DND-41 (cell line): ENCODE results near the gene RIPOR2.

Experiments
- ATAC-seq: fragments of 200-7000 bp; cut with Tn5 transposase; 3 replicates; pipeline ENCODE4 v1.9.1; 2021; ENCODE audit warnings: low read depth; ENCODE audit not compliant: insufficient read depth
- DNase-seq: peaks from one replicate; pipeline ENCODE4 v3.0.0-alpha.2; 2020
- H2AFZ ChIP-seq: 2 replicates; pipeline ENCODE4 v1.6.0; 2012; ENCODE audit warnings: low read depth, low read length
- H3K27ac ChIP-seq: 2 replicates; pipeline ENCODE4 v1.5.1; 2012; ENCODE audit warnings: low read length, inconsistent platforms
- H3K27me3 ChIP-seq: fragments of 200-600 bp; sonication (generic); 2 replicates; pipeline ENCODE4 v1.6.0; 2012; ENCODE audit warnings: low read length, mild to moderate bottlenecking, inconsistent platforms; ENCODE audit not compliant: insufficient read depth, poor library complexity
- H3K36me3 ChIP-seq: 2 replicates; pipeline ENCODE4 v1.5.1; 2012; ENCODE audit warnings: low read length, inconsistent platforms; ENCODE audit not compliant: insufficient read depth
- H3K4me1 ChIP-seq: 2 replicates; pipeline ENCODE4 v1.5.1; 2012; ENCODE audit warnings: mild to moderate bottlenecking, low read length; ENCODE audit not compliant: insufficient read depth
- H3K4me2 ChIP-seq: 2 replicates; pipeline ENCODE4 v1.6.0; 2012; ENCODE audit warnings: mild to moderate bottlenecking, moderate library complexity, low read length, inconsistent platforms; ENCODE audit not compliant: insufficient read depth
- H3K4me3 ChIP-seq, 2 experiments: fragments of 200-600 bp in 1 of 2; shearing (Covaris generic) in 1 of 2; 2 replicates each; pipeline ENCODE4 v1.5.1; 2012 to 2016; ENCODE audit warnings: inconsistent platforms in 2 of 2, low read length in 2 of 2, mild to moderate bottlenecking in 2 of 2, low read depth in 1 of 2, moderate library complexity in 1 of 2
- H3K79me2 ChIP-seq: 2 replicates; pipeline ENCODE4 v1.6.0; 2012; ENCODE audit warnings: low read length, inconsistent platforms; ENCODE audit not compliant: insufficient read depth
- H3K9ac ChIP-seq: 2 replicates; pipeline ENCODE4 v1.6.0; 2012; ENCODE audit warnings: low read depth, mild to moderate bottlenecking, inconsistent platforms, low read length, moderate library complexity
- H3K9me3 ChIP-seq: 2 replicates; pipeline ENCODE4 v1.5.1; 2012; ENCODE audit warnings: low read length, moderate library complexity, mild to moderate bottlenecking, inconsistent platforms; ENCODE audit not compliant: insufficient read depth, severe bottlenecking
- H4K20me1 ChIP-seq: 2 replicates; pipeline ENCODE4 v1.6.0; 2012; ENCODE audit warnings: low read length; ENCODE audit not compliant: insufficient read depth
- CTCF ChIP-seq: IDR thresholded peaks from 2 replicates; pipeline ENCODE4 v1.5.1; 2012; ENCODE audit warnings: borderline replicate concordance, low read length, moderate library complexity, mild to moderate bottlenecking; ENCODE audit not compliant: poor library complexity, severe bottlenecking; ENCODE audit errors: extremely low read depth
- EZH2 ChIP-seq: IDR thresholded peaks from 3 replicates; pipeline ENCODE4 v1.6.1; 2012; ENCODE audit warnings: borderline replicate concordance, low read depth, mild to moderate bottlenecking, moderate library complexity, low read length, inconsistent platforms; ENCODE audit not compliant: severe bottlenecking

Gene RIPOR2

GRCh38 chr6:24940311-24940917 is 4.7 kb upstream of the RIPOR2 start:
- TF ChIP-seq EZH2 (no peak), CTCF (no peak)
- peaks cover 17% of the 10 kb centered on the region for H3K4me1 ChIP-seq
- H3K36me3 ChIP-seq = peaks cover 14% of the 10 kb centered on the region; the same call in 1 of the 2 replicates
- no peaks in the 10 kb centered on the region for H4K20me1 ChIP-seq
- no peak overlapping the region for H3K9ac ChIP-seq
- no peaks in the 10 kb centered on the region for H3K27me3 ChIP-seq
- no peak overlapping the region for H3K27ac ChIP-seq
- H3K9me3 ChIP-seq = peaks cover 19% of the 10 kb centered on the region
- no peak for DNase-seq
- ATAC-seq = no peak
- H3K4me2 ChIP-seq = no peak overlapping the region
- no peak overlapping the region for H2AFZ ChIP-seq
- peaks cover 12% of the 10 kb centered on the region; the same call in 1 of the 2 replicates for H3K79me2 ChIP-seq
- H3K4me3 ChIP-seq = no peak overlapping the region

- TF ChIP-seq EZH2 (no peak), CTCF (no peak)
- Histone ChIP-seq H3K9me3 (no peaks in the 10 kb centered on the region), H4K20me1 (no peaks in the 10 kb centered on the region), H3K36me3 (no peaks in the 10 kb centered on the region), H3K4me2 (peak overlapping the region; percentile 49), H3K27me3 (no peaks in the 10 kb centered on the region), H2AFZ (no peak overlapping the region), H3K27ac (peak overlapping the region; percentile 34), H3K4me3 (no peak overlapping the region), H3K79me2 (peaks cover 30% of the 10 kb centered on the region), H3K9ac (no peak overlapping the region; the same call in 1 of the 2 replicates), H3K4me1 (peaks cover 53% of the 10 kb centered on the region)
- DNase-seq (no peak), ATAC-seq (no peak)
Measured at GRCh38 chr6:24936641-24937317, 1.0 kb upstream of the RIPOR2 start.

GRCh38 chr6:24933868-24934401 is 1.8 kb downstream of the RIPOR2 start:
- H3K4me2 ChIP-seq = no peak overlapping the region
- ATAC-seq (no peak), DNase-seq (no peak)
- H3K9ac ChIP-seq = no peak overlapping the region
- H3K79me2 ChIP-seq = peaks cover 47% of the 10 kb centered on the region
- no peaks in the 10 kb centered on the region for H3K27me3 ChIP-seq
- TF ChIP-seq EZH2 (no peak), CTCF (peak; percentile 75)
- peaks cover 81% of the 10 kb centered on the region for H3K4me1 ChIP-seq
- no peaks in the 10 kb centered on the region for H4K20me1 ChIP-seq
- H3K36me3 ChIP-seq = no peaks in the 10 kb centered on the region
- H2AFZ ChIP-seq = no peak overlapping the region
- H3K9me3 ChIP-seq = no peaks in the 10 kb centered on the region
- H3K27ac ChIP-seq = peak overlapping the region; percentile 96
- no peak overlapping the region for H3K4me3 ChIP-seq
